Measurements from ENCODE around the gene NPPC.
"Not testable (repeated sequence)": the region's sequence is repeated elsewhere in the genome, so short reads cannot be mapped to it uniquely, and the experiment has no call there.

The NPPC gene

GRCh38 chr2:231920366-231920765 lies 5.8 kb downstream of the NPPC start:
- DNase-seq (ENCODE audit: low spot score), result no peak

- no peak for DNase-seq (ENCODE audit: low spot score)
Measured at GRCh38 chr2:231919341-231920035, 6.7 kb downstream of the NPPC start.

GRCh38 chr2:231918501-231919330 lies 7.5 kb downstream of the NPPC start:
- no peak for DNase-seq (ENCODE audit: low spot score)

GRCh38 chr2:231917280-231918066 lies 8.7 kb downstream of the NPPC start:
- DNase-seq (ENCODE audit: low spot score), result no peak

GRCh38 chr2:231914077-231914690 lies 12.0 kb downstream of the NPPC start:
- DNase-seq (ENCODE audit: low spot score), result no peak

GRCh38 chr2:231911381-231911780 lies 14.8 kb downstream of the NPPC start:
- no peak for DNase-seq (ENCODE audit: low spot score)

- no peak for DNase-seq (ENCODE audit: low spot score)
Measured at GRCh38 chr2:231910771-231911170, 15.4 kb downstream of the NPPC start.

GRCh38 chr2:231910161-231910560 lies 16.0 kb downstream of the NPPC start:
- not testable (repeated sequence) for DNase-seq (ENCODE audit: low spot score)

- DNase-seq (ENCODE audit: low spot score), result no peak
Measured at GRCh38 chr2:231909631-231910030, 16.6 kb downstream of the NPPC start.

GRCh38 chr2:231908584-231908983 lies 17.6 kb downstream of the NPPC start:
- no peak for DNase-seq (ENCODE audit: low spot score)

GRCh38 chr2:231907765-231908164 lies 18.4 kb downstream of the NPPC start:
- DNase-seq (ENCODE audit: low spot score), result no peak

- no peak for DNase-seq (ENCODE audit: low spot score)
Measured at GRCh38 chr2:231905026-231905425, 21.2 kb downstream of the NPPC start.

- no peak for DNase-seq (ENCODE audit: low spot score)
Measured at GRCh38 chr2:231904161-231904611, 22.0 kb downstream of the NPPC start.

- DNase-seq (ENCODE audit: low spot score), result no peak
Measured at GRCh38 chr2:231902598-231902997, 23.6 kb downstream of the NPPC start.

GRCh38 chr2:231900972-231901371 lies 25.2 kb downstream of the NPPC start:
- peak; percentile 60 for DNase-seq (ENCODE audit: low spot score)

GRCh38 chr2:231900486-231900942 lies 25.7 kb downstream of the NPPC start:
- DNase-seq (ENCODE audit: low spot score), result peak; percentile 87

- no peak for DNase-seq (ENCODE audit: low spot score)
Measured at GRCh38 chr2:231894566-231895380, 31.4 kb downstream of the NPPC start.

- DNase-seq (ENCODE audit: low spot score), result no peak
Measured at GRCh38 chr2:231891514-231891905, 34.7 kb downstream of the NPPC start.

- DNase-seq (ENCODE audit: low spot score), result no peak
Measured at GRCh38 chr2:231890896-231891513, 35.2 kb downstream of the NPPC start.

GRCh38 chr2:231887756-231888155 lies 38.4 kb downstream of the NPPC start:
- DNase-seq (ENCODE audit: low spot score), result no peak
